Fibroblast of lung (primary cell): ENCODE results near the gene GBP2. TPM values are rescaled to one million over a fixed set of nuclear protein-coding genes. Genes with fewer than 3 reads are reported as not detected.

Experiments used
- DNase-seq, 2 donors: peaks; one replicate each; pipeline versions ENCODE4 v3.0.0 to v3.0.0-alpha.2; 2010; ENCODE audit warnings: low read depth in 2 of 2
- H2AFZ ChIP-seq: 2 replicates; pipeline ENCODE4 v1.5.1; 2012; ENCODE audit warnings: low read length, control low read depth, inconsistent platforms
- H3K27ac ChIP-seq: 2 replicates; pipeline ENCODE4 v1.5.1; 2011; ENCODE audit warnings: low read length, control low read depth; ENCODE audit not compliant: insufficient read depth
- H3K27me3 ChIP-seq: 2 replicates; pipeline ENCODE4 v1.5.1; 2011; ENCODE audit warnings: mild to moderate bottlenecking, low read length; ENCODE audit not compliant: control insufficient read depth, insufficient read depth
- H3K36me3 ChIP-seq: 2 replicates; pipeline ENCODE4 v1.5.1; 2011; ENCODE audit warnings: low read length; ENCODE audit not compliant: control insufficient read depth, insufficient read depth
- H3K4me1 ChIP-seq: 2 replicates; pipeline ENCODE4 v1.5.1; 2011; ENCODE audit warnings: low read length; ENCODE audit not compliant: control insufficient read depth, insufficient read depth; ENCODE audit errors: extremely low read depth
- H3K4me2 ChIP-seq: 2 replicates; pipeline ENCODE4 v1.5.1; 2011; ENCODE audit warnings: low read length, control low read depth; ENCODE audit not compliant: insufficient read depth; ENCODE audit errors: extremely low read depth
- H3K4me3 ChIP-seq, 4 experiments: fragments of 200-600 bp in 1 of 4; sonication (generic) in 1 of 4; replicated peaks in 1 of 4; 2 replicates each; pipeline ENCODE4 v1.5.1; 2011 to 2016; ENCODE audit warnings: low read length in 4 of 4, low read depth in 3 of 4, mild to moderate bottlenecking in 3 of 4, control low read depth in 2 of 4, inconsistent platforms in 1 of 4, mixed read lengths in 1 of 4; ENCODE audit not compliant: insufficient read depth in 1 of 4; ENCODE audit errors: control extremely low read depth in 1 of 4
- H3K79me2 ChIP-seq: 2 replicates; pipeline ENCODE4 v1.5.1; 2012; ENCODE audit warnings: mild to moderate bottlenecking, low read length, inconsistent platforms; ENCODE audit not compliant: control insufficient read depth, insufficient read depth
- H3K9ac ChIP-seq: 2 replicates; pipeline ENCODE4 v1.5.1; 2011; ENCODE audit warnings: mild to moderate bottlenecking, low read length, control low read depth; ENCODE audit not compliant: insufficient read depth
- H3K9me3 ChIP-seq: 2 replicates; pipeline ENCODE4 v1.5.1; 2012; ENCODE audit warnings: low read depth, low read length; ENCODE audit not compliant: control insufficient read depth, insufficient read depth
- H4K20me1 ChIP-seq: 2 replicates; pipeline ENCODE4 v1.5.1; 2011; ENCODE audit warnings: low read length; ENCODE audit not compliant: control insufficient read depth, insufficient read depth; ENCODE audit errors: extremely low read depth
- EZH2 ChIP-seq: IDR thresholded peaks from 2 replicates; pipeline ENCODE4 v1.5.1; 2012; ENCODE audit warnings: low read length, control low read depth, mild to moderate bottlenecking; ENCODE audit errors: missing control alignments
- polyA minus RNA-seq: library from RNA; depleted of rRNA, polyadenylated mRNA; stranded (reverse); fragments of >200 nt; gene quantifications from 2 replicates; pipeline ENCODE4 v1.2.3, GENCODE V29; 2011; ENCODE audit warnings: low replicate concordance
- polyA plus RNA-seq, 2 donors: library from polyadenylated mRNA; depleted of rRNA in 1 of 2; stranded (reverse) in 1 of 2; unstranded in 1 of 2; fragments of >200 nt; gene quantifications; 2 replicates each; pipeline ENCODE4 v1.2.1, GENCODE V29; 2011 to 2012; ENCODE audit warnings: missing spikeins in 1 of 2
- total RNA-seq: library from RNA; depleted of rRNA; stranded (reverse); fragments of >200 nt; gene quantifications from 2 replicates; pipeline ENCODE4 v1.2.1, GENCODE V29; 2014
- TF ChIP-seq, protein P1 (sequence below), 2 donors: IDR thresholded peaks in 1 of 2; conservative IDR thresholded peaks in 1 of 2; 1 replicate in 1 of 2; 2 replicates in 1 of 2; pipeline ENCODE4 v1.5.1; 2011 to 2012; ENCODE audit warnings: low read length in 2 of 2, control low read depth in 1 of 2, inconsistent platforms in 1 of 2, low read depth in 1 of 2, mild to moderate bottlenecking in 1 of 2

The GBP2 gene, protein sequence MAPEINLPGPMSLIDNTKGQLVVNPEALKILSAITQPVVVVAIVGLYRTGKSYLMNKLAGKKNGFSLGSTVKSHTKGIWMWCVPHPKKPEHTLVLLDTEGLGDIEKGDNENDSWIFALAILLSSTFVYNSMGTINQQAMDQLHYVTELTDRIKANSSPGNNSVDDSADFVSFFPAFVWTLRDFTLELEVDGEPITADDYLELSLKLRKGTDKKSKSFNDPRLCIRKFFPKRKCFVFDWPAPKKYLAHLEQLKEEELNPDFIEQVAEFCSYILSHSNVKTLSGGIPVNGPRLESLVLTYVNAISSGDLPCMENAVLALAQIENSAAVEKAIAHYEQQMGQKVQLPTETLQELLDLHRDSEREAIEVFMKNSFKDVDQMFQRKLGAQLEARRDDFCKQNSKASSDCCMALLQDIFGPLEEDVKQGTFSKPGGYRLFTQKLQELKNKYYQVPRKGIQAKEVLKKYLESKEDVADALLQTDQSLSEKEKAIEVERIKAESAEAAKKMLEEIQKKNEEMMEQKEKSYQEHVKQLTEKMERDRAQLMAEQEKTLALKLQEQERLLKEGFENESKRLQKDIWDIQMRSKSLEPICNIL
- total RNA-seq (70.7 and 96.8 TPM in 2 replicates), polyA plus RNA-seq (19.6 and 50.6 TPM in 2 replicates), polyA minus RNA-seq (6.0 and 9.6 TPM in 2 replicates)
- polyA plus RNA-seq (2012), result 17.7 and 44.4 TPM in 2 replicates

DNA sequence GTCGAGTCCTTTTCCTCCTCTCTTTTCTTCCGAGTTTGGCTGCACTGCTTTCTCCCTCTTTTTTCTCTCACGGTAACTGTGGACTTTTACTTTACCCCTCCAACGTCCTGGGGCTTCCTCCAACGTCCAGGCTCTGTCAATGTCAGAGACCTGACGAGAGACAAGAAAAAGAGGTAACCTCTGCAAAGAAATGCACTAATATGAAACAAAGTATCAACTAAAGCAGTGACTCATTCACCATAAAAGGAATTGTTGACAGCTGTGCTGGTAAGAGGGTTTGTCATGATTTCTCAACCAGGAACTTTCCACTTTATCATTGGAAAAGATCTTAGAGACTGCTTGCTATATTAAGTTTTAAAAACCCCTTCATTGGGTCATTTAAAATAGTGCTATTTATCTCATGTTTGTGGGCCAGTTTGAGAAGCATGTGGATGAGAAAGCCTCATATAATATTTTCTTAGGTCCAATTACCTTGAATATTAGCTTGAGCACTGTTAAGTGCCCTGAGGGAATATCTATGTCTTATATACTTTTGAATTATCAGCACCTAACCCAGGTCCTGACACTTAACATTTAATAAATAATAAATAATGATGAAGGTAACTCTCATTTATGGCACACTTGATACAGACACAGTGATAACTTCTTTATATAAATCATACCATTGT is at the start of gene GBP2:
Gene GBP2 (minus strand): TSS at position 202 of the 668 bp plus-strand sequence. CDS start 4,148 bp downstream, outside the sequence.
- peak within 1 kb of the TSS; percentile 89 for H3K4me2 ChIP-seq
- no peaks in the 10 kb centered on the region for H3K27me3 ChIP-seq
- H3K9ac ChIP-seq, result no peak within 1 kb of the TSS
- peak within 1 kb of the TSS; percentile 54 for H2AFZ ChIP-seq
- peak within 1 kb of the TSS; percentile 33 to 59 (median 50) for H3K4me3 ChIP-seq
- H3K9me3 ChIP-seq, result no peaks in the 10 kb centered on the region
- peaks cover 6% of the 10 kb centered on the region for H3K4me1 ChIP-seq
- H3K27ac ChIP-seq, result no peak within 1 kb of the TSS
- no peaks in the 10 kb centered on the region for H3K36me3 ChIP-seq
- no peaks in the 10 kb centered on the region for H3K79me2 ChIP-seq
- DNase-seq, result peak; percentile 85 to 87
- H4K20me1 ChIP-seq, result no peaks in the 10 kb centered on the region
- TF ChIP-seq, protein P1, sequence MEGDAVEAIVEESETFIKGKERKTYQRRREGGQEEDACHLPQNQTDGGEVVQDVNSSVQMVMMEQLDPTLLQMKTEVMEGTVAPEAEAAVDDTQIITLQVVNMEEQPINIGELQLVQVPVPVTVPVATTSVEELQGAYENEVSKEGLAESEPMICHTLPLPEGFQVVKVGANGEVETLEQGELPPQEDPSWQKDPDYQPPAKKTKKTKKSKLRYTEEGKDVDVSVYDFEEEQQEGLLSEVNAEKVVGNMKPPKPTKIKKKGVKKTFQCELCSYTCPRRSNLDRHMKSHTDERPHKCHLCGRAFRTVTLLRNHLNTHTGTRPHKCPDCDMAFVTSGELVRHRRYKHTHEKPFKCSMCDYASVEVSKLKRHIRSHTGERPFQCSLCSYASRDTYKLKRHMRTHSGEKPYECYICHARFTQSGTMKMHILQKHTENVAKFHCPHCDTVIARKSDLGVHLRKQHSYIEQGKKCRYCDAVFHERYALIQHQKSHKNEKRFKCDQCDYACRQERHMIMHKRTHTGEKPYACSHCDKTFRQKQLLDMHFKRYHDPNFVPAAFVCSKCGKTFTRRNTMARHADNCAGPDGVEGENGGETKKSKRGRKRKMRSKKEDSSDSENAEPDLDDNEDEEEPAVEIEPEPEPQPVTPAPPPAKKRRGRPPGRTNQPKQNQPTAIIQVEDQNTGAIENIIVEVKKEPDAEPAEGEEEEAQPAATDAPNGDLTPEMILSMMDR (conservative IDR thresholded peaks at IDR 0.05 in 1 of 2, IDR thresholded peaks at IDR 0.05 in 1 of 2; ENCODE audit: low read depth in 1 of 2, low read length in 2 of 2), result no peak
- no peak for TF ChIP-seq EZH2

DNA sequence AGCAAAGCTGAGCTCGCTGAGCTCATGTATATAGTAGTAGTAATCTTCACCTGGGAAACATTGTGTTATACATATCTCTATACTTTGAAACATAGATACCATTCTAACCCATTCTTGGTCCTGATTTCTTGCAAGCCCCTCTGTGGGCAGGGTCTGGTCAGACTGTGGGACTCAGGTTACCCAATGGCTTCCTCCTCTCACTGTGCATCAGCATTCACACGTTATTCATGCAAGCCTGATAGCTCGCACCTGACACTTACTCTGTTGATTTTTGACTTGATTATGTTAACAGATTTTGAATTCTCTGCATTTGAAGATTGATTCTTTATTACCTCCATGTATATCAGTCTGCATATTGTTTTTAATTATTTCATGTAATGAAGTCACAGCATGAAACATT is 48.6 kb upstream of the GBP2 start:
- Histone ChIP-seq H3K36me3 (no peaks in the 10 kb centered on the region), H3K9me3 (no peaks in the 10 kb centered on the region), H3K9ac (no peak overlapping the region), H3K27ac (no peak overlapping the region), H2AFZ (no peak overlapping the region), H3K4me1 (no peaks in the 10 kb centered on the region), H3K27me3 (no peaks in the 10 kb centered on the region), H3K4me2 (no peak overlapping the region), H3K79me2 (no peaks in the 10 kb centered on the region), H3K4me3 (no peak overlapping the region), H4K20me1 (no peaks in the 10 kb centered on the region)
- no peak for DNase-seq
- no peak for TF ChIP-seq EZH2
- TF ChIP-seq, protein P1 (conservative IDR thresholded peaks at IDR 0.05 in 1 of 2, IDR thresholded peaks at IDR 0.05 in 1 of 2; ENCODE audit: low read depth in 1 of 2, low read length in 2 of 2), result no peak
